Activated T-cell treated with anti-CD3 and anti-CD28 coated beads, Interleukin-2, amount 50 U/mL, for 72 hours (primary cell): ENCODE measurements around the gene STK32B. TPM values are rescaled to one million over a fixed set of nuclear protein-coding genes. Genes with fewer than 3 reads are reported as not detected.
"Not testable (repeated sequence)": the region's sequence is repeated elsewhere in the genome, so short reads cannot be mapped to it uniquely, and the experiment has no call there.

Experiments
- ATAC-seq, 2 donors: fragments of 150-1000 bp; cut with Tn5 transposase; replicated peaks in 1 of 2; 2 replicates each; pipeline ENCODE4 v1.10.0; 2021; ENCODE audit warnings: moderate library complexity in 2 of 2, mild to moderate bottlenecking in 1 of 2
- DNase-seq, 2 donors: peaks; one replicate each; pipeline ENCODE4 v3.0.0; 2021 to 2022; ENCODE audit warnings: mixed read lengths in 1 of 2
- H3K27ac Mint-ChIP-seq: one replicate; pipeline ENCODE4 v1.8.0; 2022; ENCODE audit warnings: mild to moderate bottlenecking, moderate library complexity, mixed read lengths
- H3K27me3 Mint-ChIP-seq: one replicate; pipeline ENCODE4 v1.8.0; 2022; ENCODE audit warnings: low read depth, mixed read lengths
- H3K36me3 Mint-ChIP-seq, 2 donors: one replicate each; pipeline ENCODE4 v1.8.0; 2022; ENCODE audit warnings: mixed read lengths in 2 of 2, mild to moderate bottlenecking in 1 of 2; ENCODE audit not compliant: insufficient read depth in 2 of 2
- H3K4me1 Mint-ChIP-seq: one replicate; pipeline ENCODE4 v1.8.0; 2022; ENCODE audit warnings: low read depth, mixed read lengths
- H3K4me3 Mint-ChIP-seq, 2 donors: one replicate each; pipeline ENCODE4 v1.8.0; 2022; ENCODE audit warnings: mild to moderate bottlenecking in 2 of 2, mixed read lengths in 2 of 2, moderate library complexity in 2 of 2
- H3K9me3 Mint-ChIP-seq, 2 donors: one replicate each; pipeline ENCODE4 v1.8.0; 2022; ENCODE audit warnings: mixed read lengths in 2 of 2
- total RNA-seq, 2 donors: library from RNA; stranded (reverse); gene quantifications; one replicate each; pipeline ENCODE4 v1.2.3, GENCODE V29; 2022

The STK32B gene
- total RNA-seq, 2 donors from 2014 or later, result not detected

- Mint-ChIP-seq H3K36me3 (peaks cover 0 to 2% of the 10 kb centered on the region in 2 donors), H3K4me1 (no peaks in the 10 kb centered on the region), H3K4me3 (no peak overlapping the region), H3K9me3 (peaks cover 4 to 5% of the 10 kb centered on the region in 2 donors), H3K27me3 (no peaks in the 10 kb centered on the region), H3K27ac (no peak overlapping the region)
- DNase-seq (no peak), ATAC-seq (no peak)
Measured at GRCh38 chr4:5412751-5413150, 361.5 kb downstream of the STK32B start.

GRCh38 chr4:5416637-5417036, 365.4 kb downstream of the STK32B start:
- Mint-ChIP-seq H3K27me3 (no peaks in the 10 kb centered on the region), H3K4me3 (no peak overlapping the region), H3K27ac (no peak overlapping the region), H3K36me3 (peaks cover 0 to 2% of the 10 kb centered on the region in 2 donors), H3K9me3 (peaks cover 5 to 6% of the 10 kb centered on the region in 2 donors), H3K4me1 (no peaks in the 10 kb centered on the region)
- ATAC-seq, result no peak
- DNase-seq, result no peak

GRCh38 chr4:5420266-5420665, 369.0 kb downstream of the STK32B start:
- Mint-ChIP-seq H3K27ac (no peak overlapping the region), H3K4me1 (no peaks in the 10 kb centered on the region), H3K9me3 (peaks cover 5 to 6% of the 10 kb centered on the region in 2 donors), H3K4me3 (no peak overlapping the region), H3K36me3 (peaks cover 0 to 2% of the 10 kb centered on the region in 2 donors), H3K27me3 (peaks cover 8% of the 10 kb centered on the region)
- DNase-seq, result no peak
- no peak for ATAC-seq

GRCh38 chr4:5421416-5421815, 370.1 kb downstream of the STK32B start:
- H3K9me3 Mint-ChIP-seq, result peaks cover 3 to 4% of the 10 kb centered on the region in 2 donors
- no peaks in the 10 kb centered on the region for H3K4me1 Mint-ChIP-seq
- no peak overlapping the region for H3K4me3 Mint-ChIP-seq
- DNase-seq, result no peak
- no peak for ATAC-seq
- peaks cover 0 to 2% of the 10 kb centered on the region in 2 donors for H3K36me3 Mint-ChIP-seq
- no peak overlapping the region for H3K27ac Mint-ChIP-seq
- H3K27me3 Mint-ChIP-seq, result peaks cover 8% of the 10 kb centered on the region

GRCh38 chr4:5422195-5422594, 370.9 kb downstream of the STK32B start:
- H3K9me3 Mint-ChIP-seq, result peaks cover 2 to 4% of the 10 kb centered on the region in 2 donors
- no peak overlapping the region for H3K4me3 Mint-ChIP-seq
- H3K27ac Mint-ChIP-seq, result no peak overlapping the region
- H3K27me3 Mint-ChIP-seq, result peaks cover 8% of the 10 kb centered on the region
- DNase-seq (no peak), ATAC-seq (no peak)
- no peaks in the 10 kb centered on the region for H3K4me1 Mint-ChIP-seq
- peaks cover 0 to 2% of the 10 kb centered on the region in 2 donors for H3K36me3 Mint-ChIP-seq

- peaks cover 8% of the 10 kb centered on the region for H3K27me3 Mint-ChIP-seq
- H3K36me3 Mint-ChIP-seq, result no peaks in the 10 kb centered on the region
- peaks cover 0 to 2% of the 10 kb centered on the region in 2 donors for H3K9me3 Mint-ChIP-seq
- no peak for DNase-seq
- no peak for ATAC-seq
- H3K4me3 Mint-ChIP-seq, result no peak overlapping the region
- H3K27ac Mint-ChIP-seq, result no peak overlapping the region
- H3K4me1 Mint-ChIP-seq, result no peaks in the 10 kb centered on the region
Measured at GRCh38 chr4:5423670-5424069, 372.4 kb downstream of the STK32B start.

GRCh38 chr4:5424211-5424610, 372.9 kb downstream of the STK32B start:
- Mint-ChIP-seq H3K27me3 (peaks cover 8% of the 10 kb centered on the region), H3K27ac (no peak overlapping the region), H3K36me3 (no peaks in the 10 kb centered on the region), H3K9me3 (peaks cover 0 to 2% of the 10 kb centered on the region in 2 donors), H3K4me3 (no peak overlapping the region), H3K4me1 (no peaks in the 10 kb centered on the region)
- DNase-seq (no peak), ATAC-seq (no peak)

- Mint-ChIP-seq H3K27ac (no peak overlapping the region), H3K27me3 (peaks cover 8% of the 10 kb centered on the region), H3K4me1 (no peaks in the 10 kb centered on the region), H3K9me3 (peaks cover 1% of the 10 kb centered on the region in 2 donors), H3K4me3 (no peak overlapping the region), H3K36me3 (no peaks in the 10 kb centered on the region)
- ATAC-seq, result no peak
- no peak for DNase-seq
Measured at GRCh38 chr4:5424901-5425300, 373.6 kb downstream of the STK32B start.

- no peaks in the 10 kb centered on the region for H3K4me1 Mint-ChIP-seq
- peaks cover 2% of the 10 kb centered on the region in 2 donors for H3K9me3 Mint-ChIP-seq
- H3K4me3 Mint-ChIP-seq, result no peak overlapping the region
- ATAC-seq, result no peak
- no peak for DNase-seq
- no peak overlapping the region for H3K27ac Mint-ChIP-seq
- no peaks in the 10 kb centered on the region for H3K27me3 Mint-ChIP-seq
- H3K36me3 Mint-ChIP-seq, result no peaks in the 10 kb centered on the region
Measured at GRCh38 chr4:5429747-5430146, 378.5 kb downstream of the STK32B start.

- no peak overlapping the region for H3K27ac Mint-ChIP-seq
- H3K9me3 Mint-ChIP-seq, result peaks cover 2 to 6% of the 10 kb centered on the region in 2 donors
- DNase-seq (no peak), ATAC-seq (no peak)
- no peaks in the 10 kb centered on the region for H3K27me3 Mint-ChIP-seq
- H3K4me1 Mint-ChIP-seq, result no peaks in the 10 kb centered on the region
- H3K36me3 Mint-ChIP-seq, result no peaks in the 10 kb centered on the region
- H3K4me3 Mint-ChIP-seq, result no peak overlapping the region
Measured at GRCh38 chr4:5433196-5433595, 381.9 kb downstream of the STK32B start.

- DNase-seq (no peak), ATAC-seq (no peak)
- Mint-ChIP-seq H3K27ac (no peak overlapping the region), H3K9me3 (peaks cover 2 to 7% of the 10 kb centered on the region in 2 donors), H3K4me1 (no peaks in the 10 kb centered on the region), H3K36me3 (no peaks in the 10 kb centered on the region), H3K27me3 (no peaks in the 10 kb centered on the region), H3K4me3 (no peak overlapping the region)
Measured at GRCh38 chr4:5435201-5435600, 383.9 kb downstream of the STK32B start.

- ATAC-seq, result no peak
- no peaks in the 10 kb centered on the region for H3K27me3 Mint-ChIP-seq
- H3K36me3 Mint-ChIP-seq, result no peaks in the 10 kb centered on the region
Measured at GRCh38 chr4:5435823-5436222, 384.5 kb downstream of the STK32B start.

GRCh38 chr4:5443976-5444802, 392.9 kb downstream of the STK32B start:
- not testable (repeated sequence) for H3K4me3 Mint-ChIP-seq, DNase-seq, H3K4me1 Mint-ChIP-seq, H3K9me3 Mint-ChIP-seq, H3K27me3 Mint-ChIP-seq, ATAC-seq, H3K27ac Mint-ChIP-seq, H3K36me3 Mint-ChIP-seq

More at GRCh38 chr4:5435823-5436222, 384.5 kb downstream of the STK32B start:
- peaks cover 2 to 7% of the 10 kb centered on the region in 2 donors for H3K9me3 Mint-ChIP-seq
- no peak overlapping the region for H3K27ac Mint-ChIP-seq
- H3K4me3 Mint-ChIP-seq, result no peak overlapping the region
- DNase-seq, result no peak
- no peaks in the 10 kb centered on the region for H3K4me1 Mint-ChIP-seq
